GM13976 (cell line): ENCODE data around the gene NID1.
"Not testable (repeated sequence)": the region's sequence is repeated elsewhere in the genome, so short reads cannot be mapped to it uniquely, and the experiment has no call there.

ENCODE experiments used
- DNase-seq: peaks from one replicate; pipeline ENCODE4 v3.0.0; 2012; ENCODE audit warnings: low spot score
- in situ Hi-C: fragments of 300-500 bp; cut with MboI; formaldehyde crosslinking; loops from one replicate; pipeline ENCODE4 v1.12.0; 2022; ENCODE audit warnings: low sequenced_read_pairs, mixed read lengths, inconsistent platforms; ENCODE audit not compliant: unreplicated experiment
- TF ChIP-seq, protein P1 (sequence below): IDR thresholded peaks from 2 replicates; pipeline ENCODE4 v1.5.1; 2012; ENCODE audit warnings: borderline replicate concordance, mild to moderate bottlenecking; ENCODE audit not compliant: insufficient read depth; ENCODE audit errors: extremely low read depth, missing control alignments, control extremely low read depth

Gene NID1

DNA sequence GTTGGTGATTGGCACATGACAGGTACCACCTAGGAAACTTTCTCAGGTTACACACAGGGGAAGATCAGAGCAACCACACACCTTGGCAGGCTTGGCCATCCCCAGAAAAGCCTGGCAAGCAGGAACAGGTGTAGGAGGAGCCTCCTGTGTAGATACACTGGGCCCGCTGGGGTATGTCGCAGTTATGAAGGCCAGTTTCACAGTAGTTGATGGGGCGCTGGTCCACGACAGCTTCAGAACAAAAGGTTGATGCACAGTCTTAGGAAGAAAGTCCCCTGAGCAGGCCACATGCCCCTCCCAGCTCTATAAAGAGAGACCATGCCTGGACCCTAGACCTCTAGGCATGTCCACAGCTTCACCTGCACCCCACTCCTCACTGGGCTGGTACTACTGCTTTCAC is 51.6 kb downstream of the NID1 start:
- TF ChIP-seq, protein P1, sequence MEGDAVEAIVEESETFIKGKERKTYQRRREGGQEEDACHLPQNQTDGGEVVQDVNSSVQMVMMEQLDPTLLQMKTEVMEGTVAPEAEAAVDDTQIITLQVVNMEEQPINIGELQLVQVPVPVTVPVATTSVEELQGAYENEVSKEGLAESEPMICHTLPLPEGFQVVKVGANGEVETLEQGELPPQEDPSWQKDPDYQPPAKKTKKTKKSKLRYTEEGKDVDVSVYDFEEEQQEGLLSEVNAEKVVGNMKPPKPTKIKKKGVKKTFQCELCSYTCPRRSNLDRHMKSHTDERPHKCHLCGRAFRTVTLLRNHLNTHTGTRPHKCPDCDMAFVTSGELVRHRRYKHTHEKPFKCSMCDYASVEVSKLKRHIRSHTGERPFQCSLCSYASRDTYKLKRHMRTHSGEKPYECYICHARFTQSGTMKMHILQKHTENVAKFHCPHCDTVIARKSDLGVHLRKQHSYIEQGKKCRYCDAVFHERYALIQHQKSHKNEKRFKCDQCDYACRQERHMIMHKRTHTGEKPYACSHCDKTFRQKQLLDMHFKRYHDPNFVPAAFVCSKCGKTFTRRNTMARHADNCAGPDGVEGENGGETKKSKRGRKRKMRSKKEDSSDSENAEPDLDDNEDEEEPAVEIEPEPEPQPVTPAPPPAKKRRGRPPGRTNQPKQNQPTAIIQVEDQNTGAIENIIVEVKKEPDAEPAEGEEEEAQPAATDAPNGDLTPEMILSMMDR: no peak
- DNase-seq: no peak
- in situ Hi-C loops: no loop called here

DNA sequence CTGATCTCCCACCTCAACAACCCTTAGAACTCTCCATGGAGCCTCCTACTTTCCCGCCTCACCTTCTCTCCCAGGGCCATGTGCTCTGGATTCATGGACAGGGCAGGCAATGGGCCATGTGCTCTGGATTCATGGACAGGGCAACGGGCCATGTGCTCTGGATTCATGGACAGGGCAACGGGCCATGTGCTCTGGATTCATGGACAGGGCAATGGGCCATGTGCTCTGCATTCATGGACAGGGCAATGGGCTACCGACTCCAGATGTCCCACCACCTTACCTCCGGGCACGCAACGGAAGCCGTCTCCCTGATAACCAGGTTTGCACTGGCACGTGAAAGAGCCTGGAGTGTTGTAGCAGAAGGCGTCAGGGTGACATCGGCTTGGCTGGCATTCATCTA is 53.2 kb downstream of the NID1 start:
- no peak for DNase-seq
- in situ Hi-C loops: no loop called here
- TF ChIP-seq, protein P1: no peak

DNA sequence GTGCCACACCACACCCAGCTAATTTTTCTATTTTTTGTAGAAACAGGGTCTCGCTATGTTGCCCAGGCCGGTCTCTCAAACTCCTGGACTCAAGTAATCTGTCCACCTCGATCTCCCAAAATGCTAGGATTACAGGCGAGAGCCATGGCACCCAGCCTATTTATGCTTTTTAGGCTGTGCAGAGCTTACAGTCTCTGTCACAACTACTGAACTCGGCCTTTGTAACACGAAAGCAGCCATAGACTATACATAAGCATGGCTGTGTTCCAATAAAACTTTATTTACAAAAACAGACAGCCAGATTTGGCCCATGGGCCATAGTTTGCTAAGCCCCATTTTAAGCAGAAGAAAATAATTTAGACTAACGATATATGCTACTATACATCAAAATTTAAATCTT is 54.4 kb downstream of the NID1 start:
- TF ChIP-seq, protein P1: no peak
- in situ Hi-C loops: no loop called here
- no peak for DNase-seq

DNA sequence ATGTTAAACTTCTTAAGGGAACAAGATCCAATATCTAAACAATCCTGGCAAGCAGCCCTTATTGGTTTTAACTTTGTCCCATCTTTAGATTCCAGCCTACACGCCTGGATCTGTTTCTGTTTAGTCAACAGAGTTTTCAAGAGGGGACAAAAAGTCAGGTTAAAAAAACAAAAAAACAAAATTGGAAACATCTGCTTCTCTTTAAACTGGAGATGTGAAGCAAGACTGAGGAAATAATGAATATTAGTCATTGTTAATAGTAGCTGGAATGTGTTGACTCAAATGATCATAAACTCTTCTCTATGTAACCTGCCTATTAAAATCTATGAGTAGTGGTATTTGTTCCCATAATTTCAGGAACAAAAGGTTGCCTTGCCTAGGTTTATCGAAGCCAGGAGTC is 55.0 kb downstream of the NID1 start:
- DNase-seq: no peak
- TF ChIP-seq, protein P1: no peak
- in situ Hi-C loops: no loop called here

DNA sequence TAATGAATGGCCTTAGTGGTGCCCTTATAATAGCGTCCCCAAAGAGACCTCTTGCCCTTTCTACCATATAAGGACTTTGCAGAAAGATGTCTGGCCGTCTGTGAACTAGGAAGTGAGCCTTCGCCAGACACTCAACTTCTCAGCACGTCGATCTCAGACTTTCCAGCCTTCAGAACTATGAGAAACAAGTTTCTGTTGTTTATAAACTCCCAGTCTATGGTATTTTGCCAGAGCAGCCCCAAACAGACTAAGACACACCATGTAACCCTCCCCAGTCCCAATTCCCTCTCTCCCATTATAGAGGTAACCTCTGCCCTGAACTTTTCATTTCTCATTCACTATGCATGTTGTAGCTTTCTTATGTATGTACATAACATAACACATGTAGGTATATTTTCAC is 55.7 kb downstream of the NID1 start:
- in situ Hi-C loops: no loop called here
- DNase-seq: no peak
- TF ChIP-seq, protein P1: no peak

DNA sequence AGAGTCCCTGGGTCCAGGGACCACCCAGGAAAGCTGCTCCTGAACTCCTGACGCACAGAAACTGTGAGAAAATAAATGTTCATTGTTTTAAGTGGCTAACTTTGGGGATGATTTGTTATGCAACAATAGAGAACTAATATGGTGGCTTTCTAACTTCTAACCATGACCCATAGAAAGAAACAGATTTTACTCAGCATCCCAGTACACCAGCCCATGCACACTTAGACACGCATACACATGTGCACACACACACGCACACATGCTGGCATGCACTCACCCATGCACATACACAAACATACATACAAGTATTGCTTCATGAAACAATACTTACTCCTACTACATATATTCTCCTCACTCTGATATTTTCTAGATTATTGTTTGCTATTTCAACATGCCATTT is 57.1 kb downstream of the NID1 start:
- TF ChIP-seq, protein P1: no peak
- in situ Hi-C loops: no loop called here
- DNase-seq: no peak

DNA sequence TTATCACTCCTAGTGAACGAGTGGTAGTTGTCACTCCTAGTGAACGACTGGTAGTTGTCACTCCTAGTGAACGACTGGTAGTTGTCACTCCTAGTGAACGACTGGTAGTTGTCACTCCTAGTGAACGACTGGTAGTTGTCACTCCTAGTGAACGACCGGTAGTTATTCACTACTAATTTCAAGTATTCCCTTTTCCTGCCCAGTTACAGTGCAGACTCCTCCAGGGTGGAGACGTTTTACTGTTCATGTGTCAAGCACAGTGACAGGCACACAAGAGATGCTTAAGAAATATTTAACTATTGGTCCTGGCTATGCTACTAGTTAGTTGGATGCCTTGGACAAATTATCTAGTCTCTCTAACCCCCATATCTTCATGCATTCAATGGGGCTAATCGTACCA is 61.8 kb downstream of the NID1 start:
- DNase-seq, in situ Hi-C loops: not testable (repeated sequence)
